T follicular helper cell (primary cell): ENCODE measurements around the gene ATP5PD.
"Not testable (repeated sequence)": the region's sequence is repeated elsewhere in the genome, so short reads cannot be mapped to it uniquely, and the experiment has no call there.

Source experiments
- DNase-seq: peaks from one replicate; pipeline ENCODE4 v3.0.0-alpha.2; 2020; ENCODE audit warnings: low read depth

Gene ATP5PD

DNA sequence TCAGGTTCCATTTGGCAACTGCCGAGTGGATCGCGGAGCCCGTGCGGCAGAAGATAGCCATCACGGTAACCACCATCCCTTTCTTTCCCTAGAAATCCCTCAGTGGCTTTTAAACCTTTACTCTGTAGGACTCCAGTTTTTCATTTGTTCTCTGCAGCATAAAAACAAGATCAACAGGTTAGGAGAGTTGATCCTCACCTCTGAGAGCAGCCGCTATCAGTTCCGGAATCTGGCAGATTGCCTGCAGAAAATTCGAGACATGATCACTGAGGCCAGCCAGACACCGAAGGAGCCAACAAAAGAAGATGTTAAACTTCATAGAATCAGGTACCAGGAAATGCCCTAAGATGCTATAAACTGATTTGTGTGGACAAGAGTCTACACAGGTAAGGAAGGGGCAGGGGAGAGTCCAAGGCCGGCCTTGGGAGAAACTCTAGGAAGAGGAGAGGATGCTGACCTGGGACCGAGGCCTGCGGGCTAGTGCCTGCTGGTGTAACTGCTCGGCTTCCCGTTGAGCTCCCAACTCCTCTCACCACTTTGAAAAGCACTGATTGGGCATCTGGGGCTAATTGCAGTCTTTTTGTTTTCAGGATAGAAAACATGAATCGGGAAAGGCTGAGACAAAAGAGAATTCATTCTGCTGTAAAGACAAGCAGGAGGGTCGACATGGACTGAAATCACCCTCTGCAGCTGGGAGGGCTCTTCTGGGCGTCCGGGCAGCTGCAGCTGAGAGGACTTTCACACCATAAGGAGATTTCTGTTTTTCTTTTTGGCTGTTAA, 26.2 kb downstream of the ATP5PD start:
- DNase-seq = no peak

GRCh38 chr17:75019710-75020109, 27.1 kb downstream of the ATP5PD start:
- DNase-seq = no peak

DNA sequence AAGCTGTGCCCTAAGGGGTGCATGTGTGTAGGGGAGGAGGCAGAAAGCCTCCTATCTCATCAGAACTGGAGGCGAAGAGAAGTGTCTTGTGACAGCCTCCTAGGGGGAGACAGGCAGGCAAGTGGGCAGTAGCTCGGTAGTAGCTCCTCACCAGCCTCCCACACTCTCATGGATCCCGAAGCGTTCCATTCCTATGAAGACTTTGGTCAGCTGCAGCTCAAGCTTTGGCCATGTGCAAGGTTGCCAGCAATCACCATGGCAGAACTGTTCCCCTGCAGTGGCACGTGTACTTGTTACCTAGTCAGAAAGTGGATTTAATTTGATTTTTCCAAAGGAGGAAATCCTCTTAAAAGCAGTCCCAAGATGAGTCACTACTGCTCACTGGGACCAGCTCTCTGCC, 27.6 kb downstream of the ATP5PD start:
- DNase-seq = no peak

DNA sequence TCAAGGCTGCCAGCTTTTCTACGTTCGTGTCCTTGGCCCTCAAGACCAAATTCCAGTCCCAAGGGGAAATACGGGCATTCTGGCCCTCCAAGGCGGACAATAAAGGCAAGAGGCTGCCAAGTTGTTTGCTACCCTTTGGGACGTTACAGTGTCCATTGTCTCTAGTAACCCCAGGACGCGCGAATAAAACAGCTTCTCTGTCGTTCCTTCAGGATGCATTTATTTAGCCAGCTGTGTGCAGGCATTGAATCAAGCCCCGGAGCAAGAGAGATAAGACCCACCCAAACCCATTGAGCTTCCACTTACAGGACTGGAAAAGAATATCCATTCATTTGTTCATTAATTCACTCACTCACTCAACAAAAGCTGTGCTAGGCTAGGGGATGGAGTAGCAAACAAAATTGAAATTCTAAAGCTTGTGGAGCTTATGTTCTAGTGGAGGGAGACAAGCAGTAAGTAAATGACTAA, 33.6 kb downstream of the ATP5PD start:
- DNase-seq = no peak

DNA sequence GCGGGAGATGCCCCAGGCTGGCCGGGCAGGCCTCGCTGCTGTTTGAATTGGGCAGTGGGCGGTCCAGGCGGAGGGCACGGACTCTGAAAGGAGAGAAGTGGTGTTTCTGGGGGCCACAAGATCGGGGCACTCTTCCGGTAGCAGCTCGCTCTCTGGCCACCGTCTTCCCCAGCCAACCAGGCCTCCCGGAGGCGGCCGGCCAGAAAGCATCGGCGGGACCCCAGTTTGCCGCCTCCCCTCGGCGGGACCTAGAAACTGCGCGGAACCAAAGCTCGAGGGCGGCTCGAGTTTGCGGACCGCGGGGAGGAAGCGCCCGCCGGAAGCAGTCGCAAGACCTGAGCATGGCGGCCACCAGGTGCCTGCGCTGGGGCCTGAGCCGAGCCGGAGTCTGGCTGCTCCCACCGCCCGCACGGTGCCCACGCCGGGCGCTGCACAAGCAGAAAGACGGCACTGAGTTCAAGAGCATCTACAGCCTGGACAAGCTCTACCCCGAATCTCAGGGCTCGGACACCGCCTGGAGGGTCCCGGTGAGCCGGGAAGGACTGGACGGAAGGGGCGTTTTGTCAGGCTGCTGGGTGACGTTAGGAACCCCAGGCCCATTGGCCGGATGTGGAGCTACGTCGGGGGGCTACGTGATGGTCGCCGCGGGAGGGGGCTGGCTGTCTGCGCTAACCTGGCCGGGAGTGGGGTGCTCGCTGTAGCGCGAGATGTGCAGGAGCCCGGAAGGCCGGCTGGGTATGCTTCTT, 34.2 kb downstream of the ATP5PD start, which contains the start of gene MRPL58:
Gene MRPL58 (plus strand): TSS at position 325 of the 746 bp plus-strand sequence. CDS start 17 bp downstream, at position 342.
- DNase-seq = peak; percentile 59

DNA sequence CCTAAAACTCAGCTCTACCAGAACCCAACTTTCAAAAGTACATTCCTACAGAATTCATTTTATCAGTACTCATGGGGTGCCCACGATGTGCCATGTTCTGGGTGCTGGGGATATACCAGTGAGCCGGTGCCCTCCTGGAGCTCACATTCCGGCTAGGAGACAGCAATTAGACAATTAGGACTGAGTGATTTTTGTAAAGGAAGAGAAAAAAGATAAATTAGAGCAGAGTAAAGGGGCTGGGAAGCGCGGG, 34.7 kb downstream of the ATP5PD start:
- no peak for DNase-seq

DNA sequence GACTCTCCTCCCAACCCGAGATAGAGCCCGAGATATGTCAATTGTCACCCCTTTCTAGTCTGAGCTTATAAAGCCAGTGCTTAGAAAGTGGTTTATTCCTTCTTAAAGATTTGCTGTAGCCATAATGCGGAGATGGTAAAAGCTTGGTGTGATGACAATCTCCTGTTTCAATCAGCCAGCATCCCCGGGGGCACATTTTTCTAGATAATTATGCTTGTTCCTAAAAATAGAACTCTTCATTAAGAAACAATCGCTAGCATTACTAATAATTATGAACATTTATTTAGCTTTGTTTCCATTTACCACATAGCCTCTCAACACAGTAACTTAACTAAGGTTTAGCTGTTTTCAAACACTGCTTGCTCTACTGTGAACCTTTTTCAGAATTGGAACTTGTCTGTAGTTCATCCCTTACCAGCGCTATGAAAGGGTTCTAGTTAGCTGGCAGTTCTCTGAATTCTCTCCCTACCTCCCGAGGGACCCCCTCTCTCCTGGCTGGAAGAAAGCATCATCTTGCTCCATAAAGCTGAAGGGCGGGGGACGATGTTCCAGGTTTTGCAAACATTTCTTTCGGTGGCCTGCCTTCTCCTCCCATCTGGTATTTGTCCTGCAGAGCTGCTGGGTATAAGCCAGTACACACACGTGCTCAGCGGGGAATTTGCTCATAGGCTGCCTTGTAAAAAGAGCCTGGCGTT, 35.2 kb downstream of the ATP5PD start:
- no peak for DNase-seq

DNA sequence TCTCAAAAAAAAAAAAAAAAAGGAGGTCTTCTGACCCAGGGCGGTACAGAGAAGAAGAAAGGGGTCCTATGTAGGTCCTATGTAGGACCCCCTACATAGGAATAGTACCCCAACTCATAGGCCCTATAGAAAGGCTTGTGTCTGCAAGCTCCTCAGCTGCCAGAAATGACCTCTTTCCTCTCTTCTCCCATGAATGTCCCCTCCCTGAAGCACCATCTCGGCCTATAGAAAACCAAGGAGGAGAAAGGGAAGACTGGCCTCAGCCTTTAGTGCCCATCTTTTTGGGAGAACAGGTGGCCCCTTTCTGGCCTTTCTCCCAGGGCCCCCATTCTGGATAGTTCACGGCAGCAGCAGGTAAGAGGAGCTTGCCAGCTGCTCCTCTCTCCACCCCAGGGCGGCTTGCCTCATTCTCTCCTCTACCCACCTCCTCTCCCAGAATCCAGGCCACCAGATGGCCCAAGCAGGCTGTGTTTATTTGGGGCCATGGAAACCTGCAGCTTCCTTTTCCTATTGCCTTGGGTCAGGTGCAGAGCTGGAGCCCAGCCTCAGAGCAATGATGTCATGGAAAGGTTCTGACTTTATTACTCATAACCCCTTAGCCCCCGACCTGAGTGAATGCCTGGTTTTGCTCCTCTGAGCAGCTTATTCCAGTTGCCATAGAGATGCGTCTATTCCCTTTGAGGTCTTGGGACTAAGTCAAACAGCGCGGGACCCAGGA, 35.9 kb downstream of the ATP5PD start:
- no peak for DNase-seq

DNA sequence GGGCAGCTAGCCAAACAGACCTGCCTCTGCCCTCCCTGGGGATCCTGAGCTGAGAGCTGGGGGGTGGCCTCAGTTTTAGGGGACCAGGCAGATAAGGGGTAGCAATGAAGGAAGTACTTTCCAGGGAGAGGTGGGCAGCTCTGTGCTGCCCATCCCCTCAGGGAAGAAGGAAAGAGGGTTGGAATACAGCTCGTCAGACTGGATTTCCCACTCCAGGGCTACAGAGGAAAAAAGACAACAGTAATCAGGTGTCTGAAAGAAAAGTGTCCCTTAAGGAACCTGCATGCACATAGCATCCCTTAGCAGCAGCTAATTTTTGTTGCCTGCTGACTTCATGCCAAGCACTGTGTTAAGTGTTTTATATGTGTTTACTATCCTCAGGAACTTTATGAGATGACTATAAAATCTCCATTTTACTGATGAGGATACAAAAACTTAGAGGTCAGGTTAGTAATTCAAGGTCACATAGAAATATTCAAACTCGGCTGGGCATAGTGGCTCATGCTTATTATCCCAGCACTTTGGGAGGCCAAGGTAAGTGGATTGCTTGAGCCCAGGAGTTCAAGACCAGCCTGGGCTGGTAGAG, 37.5 kb downstream of the ATP5PD start:
- no peak for DNase-seq

GRCh38 chr17:75008373-75008772, 38.4 kb downstream of the ATP5PD start:
- no peak for DNase-seq

GRCh38 chr17:75006653-75007052, 40.1 kb downstream of the ATP5PD start:
- no peak for DNase-seq

DNA sequence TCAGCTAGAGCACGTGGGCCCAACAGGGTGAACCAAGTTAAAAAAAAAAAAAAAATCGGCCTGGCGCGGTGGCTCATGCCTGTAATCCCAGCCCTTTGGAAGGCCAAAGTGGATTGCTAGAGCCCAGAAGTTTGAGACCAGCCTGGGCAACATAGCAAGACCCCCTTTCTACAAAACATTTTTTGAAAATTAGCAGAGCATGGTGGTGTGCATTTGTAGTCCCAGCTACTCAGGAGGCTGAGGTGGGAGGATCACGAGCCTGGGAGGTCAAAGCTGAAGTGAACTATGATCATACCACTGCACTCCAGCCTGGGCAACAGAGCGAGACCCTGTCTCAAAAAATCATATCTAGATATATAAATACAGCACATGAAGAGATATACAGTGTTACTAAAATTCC, 40.7 kb downstream of the ATP5PD start:
- DNase-seq = not testable (repeated sequence)

DNA sequence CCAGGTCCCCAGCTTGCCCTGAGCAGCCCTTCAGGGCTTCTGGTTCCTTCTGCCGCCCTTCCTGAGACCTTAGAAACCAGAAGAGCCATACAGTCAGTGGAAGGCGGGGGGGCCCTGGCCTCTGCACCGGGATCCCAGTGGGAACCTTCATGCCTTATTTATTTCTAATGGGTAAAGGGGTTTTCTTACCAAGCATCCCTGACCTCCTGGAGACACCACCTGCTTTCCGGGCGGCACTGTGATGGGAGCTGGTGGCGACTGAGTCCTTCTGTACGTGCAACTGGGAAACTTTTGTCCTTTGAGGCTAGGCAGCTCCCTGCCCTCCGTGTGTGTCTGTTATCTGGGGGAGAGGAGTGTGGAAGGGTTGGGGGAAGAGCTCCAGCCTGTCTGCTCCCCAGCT, 41.5 kb downstream of the ATP5PD start:
- no peak for DNase-seq

- DNase-seq = no peak
Observed at GRCh38 chr17:75004371-75004770, 42.4 kb downstream of the ATP5PD start.

- DNase-seq = no peak
Observed at GRCh38 chr17:75003957-75004355, 42.8 kb downstream of the ATP5PD start.

GRCh38 chr17:75003070-75003956, 43.5 kb downstream of the ATP5PD start:
- no peak for DNase-seq

DNA sequence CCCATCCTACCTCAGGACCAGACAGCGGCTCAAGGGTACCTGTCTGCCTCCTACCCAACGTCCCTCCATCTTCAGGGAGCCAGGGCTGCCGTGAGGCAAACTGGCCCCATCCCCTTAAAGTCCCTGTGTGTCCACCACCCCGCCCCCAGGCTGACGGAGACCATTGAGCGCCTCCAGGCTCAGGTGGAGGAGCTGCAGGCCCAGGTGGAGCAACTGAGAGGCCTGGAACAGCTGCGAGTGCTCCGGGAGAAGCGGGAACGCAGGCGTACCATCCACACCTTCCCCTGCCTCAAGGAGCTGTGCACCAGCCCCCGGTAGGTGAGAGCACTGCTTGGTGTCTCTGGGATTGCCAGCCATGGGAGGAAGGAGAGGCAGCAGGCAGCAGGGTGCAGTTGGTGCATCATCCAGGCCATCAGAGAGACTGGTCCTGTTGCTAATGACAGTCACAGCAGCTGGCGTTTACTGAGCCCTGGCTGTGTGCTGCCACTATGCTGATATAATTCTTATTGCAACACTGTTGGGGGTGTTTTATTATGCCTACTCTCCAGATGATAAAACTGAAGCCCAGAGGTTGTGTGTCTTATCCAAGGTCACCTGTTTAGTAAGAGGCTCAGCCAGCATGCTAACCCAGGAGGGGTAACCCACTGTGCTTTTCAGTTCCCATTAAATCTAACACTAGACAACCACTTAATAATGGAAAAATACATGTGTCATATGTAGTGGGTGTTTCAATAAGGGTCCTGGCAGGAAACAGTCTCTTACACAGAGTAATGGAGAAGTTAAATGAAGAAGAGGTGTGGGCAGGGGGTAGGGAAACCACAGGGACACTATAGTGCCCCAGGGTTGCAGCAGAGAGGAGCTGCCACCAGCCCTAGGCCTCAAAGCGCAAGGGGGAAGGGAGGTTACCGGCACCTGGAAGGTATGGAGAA, 44.6 kb downstream of the ATP5PD start:
- no peak for DNase-seq

GRCh38 chr17:74999523-74999922, 47.2 kb downstream of the ATP5PD start:
- no peak for DNase-seq

- no peak for DNase-seq
Observed at GRCh38 chr17:74998783-74999182, 48.0 kb downstream of the ATP5PD start.

DNA sequence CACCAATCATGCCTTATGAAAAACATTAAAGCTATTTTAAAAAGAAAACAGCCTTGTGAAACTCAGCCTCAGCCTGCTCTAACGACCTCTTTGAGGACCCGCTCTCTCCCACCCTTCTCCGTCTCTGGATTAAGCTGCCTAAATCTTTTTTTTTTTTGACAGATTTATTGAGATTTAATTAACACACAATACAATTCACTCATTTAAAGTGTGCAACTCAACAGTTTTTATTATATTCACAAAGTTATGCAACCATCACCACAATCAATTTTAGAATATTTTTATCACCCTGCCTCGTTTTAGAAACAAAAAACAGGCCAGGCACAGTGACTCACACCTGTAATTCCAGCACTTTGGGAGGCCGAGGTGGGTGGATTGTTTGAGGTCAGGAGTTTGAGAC, 50.9 kb downstream of the ATP5PD start:
- DNase-seq = no peak
